ENCODE results near the gene FXYD2. TPM values are rescaled to one million over a fixed set of nuclear protein-coding genes. Genes with fewer than 3 reads are reported as not detected.

The FXYD2 gene
- total RNA-seq, 3 donors from 2014 or later (not counting 1 experiment from before 2014, with no cell fraction given): 0.75 to 0.78 TPM; not detected in 1

DNA sequence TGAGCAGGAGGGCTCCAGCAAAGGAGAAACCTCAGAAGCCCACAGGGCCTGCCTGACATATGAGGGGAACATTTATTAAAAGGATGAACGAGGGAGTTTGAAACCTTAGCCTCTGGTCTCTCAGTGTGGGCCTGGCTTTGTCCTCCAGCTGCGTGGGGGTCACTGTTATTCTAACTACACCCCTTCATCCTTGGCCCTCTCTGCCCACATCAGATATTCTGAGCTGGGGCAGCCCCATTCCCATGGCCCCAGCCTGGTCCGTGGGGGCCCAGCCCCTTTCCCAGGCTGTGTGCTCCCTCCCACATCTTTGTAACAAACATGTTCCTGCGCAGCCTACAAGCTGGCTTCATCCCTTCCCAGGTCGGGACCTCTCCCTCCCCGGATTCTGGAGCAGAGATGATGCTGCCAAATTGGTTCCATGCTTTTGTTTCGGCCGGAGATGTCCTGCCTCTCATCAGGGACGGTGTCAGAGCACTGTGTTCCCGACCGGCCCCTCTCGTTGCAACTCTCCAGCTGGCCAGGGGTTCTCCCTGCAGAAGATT is 47.9 kb upstream of the FXYD2 start:
- WGBS (ENCODE audit: insufficient coverage): 77% methylated on average over 12 of the region's 12 CpGs
- H3K4me1 Mint-ChIP-seq: peaks cover 15 to 36% of the 10 kb centered on the region in 2 donors

DNA sequence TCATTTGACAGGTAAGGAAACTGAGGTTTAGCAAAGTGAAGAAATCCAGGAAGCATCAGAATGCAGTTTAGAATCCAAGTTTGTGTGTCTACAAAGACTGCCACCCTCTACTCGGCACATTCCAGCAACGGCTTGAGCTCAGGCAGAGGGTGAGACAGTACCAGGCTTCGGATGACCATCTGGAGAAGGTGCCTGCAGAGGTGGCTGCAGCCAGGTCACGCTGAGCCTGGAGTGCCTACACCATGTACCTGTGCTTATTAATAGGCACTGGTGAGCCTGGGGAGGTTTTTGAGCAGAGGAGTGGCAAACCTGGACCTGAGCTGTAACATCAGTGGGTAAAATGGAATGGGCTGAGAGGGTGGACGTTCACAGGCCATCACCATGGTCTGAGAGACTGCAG is 47.2 kb upstream of the FXYD2 start:
- no peaks in the 10 kb centered on the region for H3K36me3 Mint-ChIP-seq
- ATAC-seq (no peak), DNase-seq (no peak)
- intact Hi-C loops (cut with micrococcal nuclease): no loop called here
- Histone ChIP-seq H3K4me3 (ENCODE audit: low read length) (no peak overlapping the region), H3K27ac (ENCODE audit: low read length) (no peak overlapping the region), H3K27me3 (ENCODE audit: control insufficient read depth, insufficient read depth, low read length) (peaks cover 28% of the 10 kb centered on the region), H3K36me3 (ENCODE audit: control insufficient read depth, insufficient read depth, low read length) (no peaks in the 10 kb centered on the region), H3K9me3 (ENCODE audit: control insufficient read depth, insufficient read depth, low read length) (no peaks in the 10 kb centered on the region), H3K4me1 (ENCODE audit: control insufficient read depth, insufficient read depth, low read length) (peaks cover 37% of the 10 kb centered on the region)
- TF ChIP-seq, protein P1, sequence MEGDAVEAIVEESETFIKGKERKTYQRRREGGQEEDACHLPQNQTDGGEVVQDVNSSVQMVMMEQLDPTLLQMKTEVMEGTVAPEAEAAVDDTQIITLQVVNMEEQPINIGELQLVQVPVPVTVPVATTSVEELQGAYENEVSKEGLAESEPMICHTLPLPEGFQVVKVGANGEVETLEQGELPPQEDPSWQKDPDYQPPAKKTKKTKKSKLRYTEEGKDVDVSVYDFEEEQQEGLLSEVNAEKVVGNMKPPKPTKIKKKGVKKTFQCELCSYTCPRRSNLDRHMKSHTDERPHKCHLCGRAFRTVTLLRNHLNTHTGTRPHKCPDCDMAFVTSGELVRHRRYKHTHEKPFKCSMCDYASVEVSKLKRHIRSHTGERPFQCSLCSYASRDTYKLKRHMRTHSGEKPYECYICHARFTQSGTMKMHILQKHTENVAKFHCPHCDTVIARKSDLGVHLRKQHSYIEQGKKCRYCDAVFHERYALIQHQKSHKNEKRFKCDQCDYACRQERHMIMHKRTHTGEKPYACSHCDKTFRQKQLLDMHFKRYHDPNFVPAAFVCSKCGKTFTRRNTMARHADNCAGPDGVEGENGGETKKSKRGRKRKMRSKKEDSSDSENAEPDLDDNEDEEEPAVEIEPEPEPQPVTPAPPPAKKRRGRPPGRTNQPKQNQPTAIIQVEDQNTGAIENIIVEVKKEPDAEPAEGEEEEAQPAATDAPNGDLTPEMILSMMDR (IDR thresholded peaks at IDR 0.05): no peak
- no peak overlapping the region for H3K27ac Mint-ChIP-seq
- H3K4me1 Mint-ChIP-seq: peaks cover 15 to 32% of the 10 kb centered on the region in 2 donors
- H3K4me3 Mint-ChIP-seq: no peak overlapping the region
- H3K9me3 Mint-ChIP-seq: no peaks in the 10 kb centered on the region
- peaks cover 40 to 61% of the 10 kb centered on the region in 2 donors for H3K27me3 Mint-ChIP-seq (ENCODE audit: low read depth in 2 of 2)
- WGBS (ENCODE audit: insufficient coverage): 85% methylated on average over 5 of the region's 5 CpGs

More for the DNA sequence above, 47.9 kb upstream of the FXYD2 start:
- TF ChIP-seq, protein P1 (IDR thresholded peaks at IDR 0.05): no peak
- H3K4me3 ChIP-seq (ENCODE audit: low read length): no peak overlapping the region
- H3K36me3 Mint-ChIP-seq: no peaks in the 10 kb centered on the region
- H3K9me3 ChIP-seq (ENCODE audit: control insufficient read depth, insufficient read depth, low read length): no peaks in the 10 kb centered on the region
- H3K9me3 Mint-ChIP-seq: no peaks in the 10 kb centered on the region
- H3K4me3 Mint-ChIP-seq: no peak overlapping the region
- intact Hi-C loops (cut with micrococcal nuclease): no loop called here
- no peak for DNase-seq
- H3K4me1 ChIP-seq (ENCODE audit: control insufficient read depth, insufficient read depth, low read length): peaks cover 40% of the 10 kb centered on the region
- H3K27ac ChIP-seq (ENCODE audit: low read length): no peak overlapping the region
- H3K36me3 ChIP-seq (ENCODE audit: control insufficient read depth, insufficient read depth, low read length): no peaks in the 10 kb centered on the region
- H3K27me3 Mint-ChIP-seq (ENCODE audit: low read depth in 2 of 2): peaks cover 43 to 61% of the 10 kb centered on the region in 2 donors
- H3K27ac Mint-ChIP-seq: no peak overlapping the region
- ATAC-seq: no peak
- peaks cover 35% of the 10 kb centered on the region for H3K27me3 ChIP-seq (ENCODE audit: control insufficient read depth, insufficient read depth, low read length)

DNA sequence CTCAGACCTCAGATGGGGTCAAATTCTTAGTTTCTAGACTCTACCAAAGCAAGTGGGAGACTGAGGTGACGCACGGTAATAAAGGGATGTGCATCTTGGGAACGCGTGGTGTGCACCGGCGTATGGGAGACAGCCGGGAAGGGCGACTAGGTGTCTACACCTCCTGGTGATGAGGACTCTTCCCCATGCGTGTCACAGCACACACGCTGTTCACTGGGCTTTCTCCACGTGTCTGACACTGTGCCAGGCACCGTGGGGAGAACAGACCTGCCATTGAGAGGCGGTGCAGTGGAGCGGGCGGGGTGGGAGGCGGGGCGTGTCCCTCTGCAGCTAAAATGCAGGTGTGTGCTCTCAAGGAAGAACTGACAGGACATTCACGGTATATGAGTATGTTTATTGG is 46.6 kb upstream of the FXYD2 start:
- intact Hi-C loops (cut with micrococcal nuclease): no loop called here
- WGBS (ENCODE audit: insufficient coverage): 88% methylated on average over 18 of the region's 18 CpGs
- no peaks in the 10 kb centered on the region for H3K9me3 Mint-ChIP-seq
- H3K27ac Mint-ChIP-seq: no peak overlapping the region
- DNase-seq (no peak), ATAC-seq (no peak)
- H3K4me1 Mint-ChIP-seq: peaks cover 13 to 28% of the 10 kb centered on the region in 2 donors
- no peak overlapping the region for H3K4me3 Mint-ChIP-seq
- Histone ChIP-seq H3K4me3 (ENCODE audit: low read length) (no peak overlapping the region), H3K27me3 (ENCODE audit: control insufficient read depth, insufficient read depth, low read length) (peaks cover 24% of the 10 kb centered on the region), H3K36me3 (ENCODE audit: control insufficient read depth, insufficient read depth, low read length) (no peaks in the 10 kb centered on the region), H3K27ac (ENCODE audit: low read length) (no peak overlapping the region), H3K9me3 (ENCODE audit: control insufficient read depth, insufficient read depth, low read length) (no peaks in the 10 kb centered on the region), H3K4me1 (ENCODE audit: control insufficient read depth, insufficient read depth, low read length) (peaks cover 31% of the 10 kb centered on the region)
- TF ChIP-seq, protein P1 (IDR thresholded peaks at IDR 0.05): no peak
- no peaks in the 10 kb centered on the region for H3K36me3 Mint-ChIP-seq
- peaks cover 36 to 62% of the 10 kb centered on the region in 2 donors for H3K27me3 Mint-ChIP-seq (ENCODE audit: low read depth in 2 of 2)

Data from natural killer cell (primary cell).